Lung (tissue), 12 donors: ENCODE data around the gene CHRD. TPM values are rescaled to one million over a fixed set of nuclear protein-coding genes. Genes with fewer than 3 reads are reported as not detected.

Experiments used
- ATAC-seq: fragments of 200-7000 bp; cut with Tn5 transposase; one replicate; pipeline ENCODE4 v1.9.1; 2020; ENCODE audit warnings: moderate number of reproducible peaks; ENCODE audit not compliant: insufficient read depth, low FRiP score
- DNase-seq, 3 donors: peaks; one replicate each; pipeline ENCODE4 v3.0.0-alpha.2; 2013 to 2017
- H3K27ac ChIP-seq, 2 donors: one replicate each; pipeline ENCODE4 v1.5.1; 2013; ENCODE audit warnings: mild to moderate bottlenecking in 2 of 2, moderate library complexity in 2 of 2, control low read depth in 1 of 2, inconsistent platforms in 1 of 2, low read depth in 1 of 2, low read length in 1 of 2
- H3K27me3 ChIP-seq, 3 donors: one replicate each; pipeline ENCODE4 v1.5.1; 2013; ENCODE audit warnings: low read length in 2 of 3; ENCODE audit not compliant: control insufficient read depth in 3 of 3, insufficient read depth in 3 of 3
- H3K36me3 ChIP-seq, 4 donors: one replicate each; pipeline ENCODE4 v1.5.1; 2013; ENCODE audit warnings: low read length in 4 of 4, mild to moderate bottlenecking in 1 of 4, moderate library complexity in 1 of 4; ENCODE audit not compliant: control insufficient read depth in 4 of 4, insufficient read depth in 4 of 4
- H3K4me1 ChIP-seq, 5 donors: one replicate each; pipeline ENCODE4 v1.5.1; 2013; ENCODE audit warnings: low read length in 5 of 5, mild to moderate bottlenecking in 2 of 5, moderate library complexity in 1 of 5; ENCODE audit not compliant: control insufficient read depth in 5 of 5, insufficient read depth in 5 of 5
- H3K4me3 ChIP-seq: one replicate; pipeline ENCODE4 v1.5.1; 2013; ENCODE audit warnings: mild to moderate bottlenecking, control low read depth, moderate library complexity
- H3K9ac ChIP-seq, 2 donors: one replicate each; pipeline ENCODE4 v1.5.1; 2013; ENCODE audit warnings: low read length in 2 of 2, control low read depth in 1 of 2; ENCODE audit not compliant: insufficient read depth in 1 of 2
- H3K9me3 ChIP-seq, 4 donors: one replicate each; pipeline ENCODE4 v1.5.1; 2013; ENCODE audit warnings: low read length in 3 of 4, mild to moderate bottlenecking in 1 of 4, moderate library complexity in 1 of 4; ENCODE audit not compliant: control insufficient read depth in 4 of 4, insufficient read depth in 3 of 4
- CTCF ChIP-seq: IDR thresholded peaks from 2 replicates; pipeline ENCODE4 v1.5.1; 2012; ENCODE audit warnings: mild to moderate bottlenecking; ENCODE audit errors: control extremely low read depth, extremely low read depth
- WGBS, 2 donors: extraction: QIAGEN DNeasy Blood & Tissue Kit; methylation state at CpG; one replicate each; pipeline ENCODE4 v1.1.7; 2013; 5-methylcytosine and 5-hydroxymethylcytosine counted together
- polyA plus RNA-seq, 2 donors: library from polyadenylated mRNA; stranded (reverse); fragments of 200-250 nt; gene quantifications; one replicate each; pipeline ENCODE4 v1.2.1, GENCODE V29; 2013
- total RNA-seq, 2 donors: library from RNA; depleted of rRNA in 1 of 2; stranded (reverse); fragments of >200 nt in 1 of 2; gene quantifications; one replicate each; pipeline ENCODE4 v1.2.1, GENCODE V29; 2014 to 2021
- donor health status: control.
- donor health status: control.
- donor health status: Bipolar disorder and iron deficiency.
- donor health status: healthy.
- donor health status: DM: yes; HTN: yes; CAD: no.

Gene CHRD
- total and polyA plus RNA-seq, 4 donors = 4.2 to 16.7 (median 5.8) TPM

- Histone ChIP-seq H3K9ac (no peak overlapping the region), H3K9me3 (no peaks in the 10 kb centered on the region)
- no peak for ATAC-seq
Measured at GRCh38 chr3:184373422-184373821, 6.4 kb upstream of the CHRD start.

GRCh38 chr3:184375747-184376461 lies 4.0 kb upstream of the CHRD start:
- WGBS, 2 donors = 82 to 88% methylated on average over 12 of the region's 12 CpGs
- ATAC-seq (no peak), DNase-seq (no peak)
- no peak overlapping the region for H3K9ac ChIP-seq
- TF ChIP-seq CTCF = no peak
- peaks cover 0 to 26% (median 2%) of the 10 kb centered on the region in 5 donors for H3K4me1 ChIP-seq
- H3K36me3 ChIP-seq = peaks cover 0 to 1% (median 0%) of the 10 kb centered on the region in 4 donors
- peaks cover 0 to 7% (median 2%) of the 10 kb centered on the region in 3 donors for H3K27me3 ChIP-seq
- H3K27ac ChIP-seq = no peak overlapping the region
- H3K4me3 ChIP-seq = no peak overlapping the region
- H3K9me3 ChIP-seq = no peaks in the 10 kb centered on the region

More at GRCh38 chr3:184373422-184373821, 6.4 kb upstream of the CHRD start:
- Histone ChIP-seq H3K27ac (no peak overlapping the region), H3K4me3 (no peak overlapping the region), H3K36me3 (peaks cover 2 to 7% (median 3%) of the 10 kb centered on the region in 4 donors), H3K4me1 (peaks cover 0 to 17% (median 1%) of the 10 kb centered on the region in 5 donors), H3K27me3 (no peaks in the 10 kb centered on the region)
- 80 to 82% methylated on average over 6 of the region's 6 CpGs for WGBS, 2 donors
- no peak for TF ChIP-seq CTCF
- DNase-seq = no peak

GRCh38 chr3:184377374-184377773 lies 2.5 kb upstream of the CHRD start:
- Histone ChIP-seq H3K9me3 (peaks cover 0 to 1% (median 0%) of the 10 kb centered on the region in 4 donors), H3K36me3 (no peaks in the 10 kb centered on the region), H3K4me3 (no peak overlapping the region), H3K9ac (no peak overlapping the region), H3K27ac (no peak overlapping the region), H3K4me1 (peaks cover 0 to 37% (median 2%) of the 10 kb centered on the region in 5 donors), H3K27me3 (peaks cover 0 to 19% (median 5%) of the 10 kb centered on the region in 3 donors)
- TF ChIP-seq CTCF = no peak
- ATAC-seq (no peak), DNase-seq (no peak)
- WGBS, 2 donors = 61 to 65% methylated on average over 5 of the region's 5 CpGs
